NCI-H345 treated with DMSO at 0.1 percent for 48 hours (cell line): ENCODE results near the gene XAB2.

ENCODE experiments used
- DNase-seq: peaks from one replicate; lab custom pipeline; 2025; ENCODE audit not compliant: unreplicated experiment; lab: John Stamatoyannopoulos, UW

The XAB2 gene

DNA sequence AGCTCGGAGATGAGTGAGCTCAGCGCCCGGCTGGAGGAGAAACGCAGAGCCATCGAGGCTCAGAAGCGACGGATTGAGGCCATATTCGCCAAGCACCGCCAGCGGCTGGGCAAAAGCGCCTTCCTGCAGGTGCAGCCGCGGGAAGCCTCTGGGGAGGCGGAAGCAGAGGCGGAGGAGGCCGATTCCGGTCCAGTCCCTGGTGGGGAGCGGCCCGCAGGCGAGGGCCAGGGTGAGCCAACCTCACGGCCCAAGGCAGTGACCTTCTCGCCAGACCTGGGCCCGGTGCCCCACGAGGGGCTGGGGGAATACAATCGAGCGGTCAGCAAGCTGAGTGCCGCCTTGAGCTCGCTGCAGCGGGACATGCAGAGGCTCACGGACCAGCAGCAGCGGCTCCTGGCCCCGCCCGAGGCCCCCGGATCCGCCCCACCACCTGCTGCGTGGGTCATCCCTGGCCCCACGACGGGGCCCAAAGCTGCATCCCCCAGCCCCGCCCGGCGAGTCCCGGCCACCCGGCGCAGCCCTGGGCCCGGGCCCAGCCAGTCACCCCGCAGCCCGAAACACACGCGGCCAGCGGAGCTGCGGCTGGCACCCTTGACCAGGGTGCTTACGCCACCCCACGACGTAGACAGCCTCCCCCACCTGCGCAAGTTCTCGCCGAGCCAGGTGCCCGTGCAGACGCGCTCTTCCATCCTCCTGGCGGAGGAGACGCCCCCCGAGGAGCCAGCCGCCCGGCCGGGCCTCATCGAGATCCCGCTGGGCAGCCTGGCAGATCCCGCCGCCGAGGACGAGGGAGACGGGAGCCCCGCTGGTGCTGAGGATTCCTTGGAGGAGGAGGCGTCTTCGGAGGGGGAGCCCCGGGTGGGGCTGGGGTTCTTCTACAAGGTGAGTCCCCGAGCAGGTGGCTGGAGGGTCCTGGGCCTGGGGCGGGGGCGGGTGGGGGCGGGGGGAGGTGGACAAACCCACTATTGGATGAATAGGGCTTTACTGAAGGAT lies 16.8 kb downstream of the XAB2 start:
- DNase-seq: no peak

DNA sequence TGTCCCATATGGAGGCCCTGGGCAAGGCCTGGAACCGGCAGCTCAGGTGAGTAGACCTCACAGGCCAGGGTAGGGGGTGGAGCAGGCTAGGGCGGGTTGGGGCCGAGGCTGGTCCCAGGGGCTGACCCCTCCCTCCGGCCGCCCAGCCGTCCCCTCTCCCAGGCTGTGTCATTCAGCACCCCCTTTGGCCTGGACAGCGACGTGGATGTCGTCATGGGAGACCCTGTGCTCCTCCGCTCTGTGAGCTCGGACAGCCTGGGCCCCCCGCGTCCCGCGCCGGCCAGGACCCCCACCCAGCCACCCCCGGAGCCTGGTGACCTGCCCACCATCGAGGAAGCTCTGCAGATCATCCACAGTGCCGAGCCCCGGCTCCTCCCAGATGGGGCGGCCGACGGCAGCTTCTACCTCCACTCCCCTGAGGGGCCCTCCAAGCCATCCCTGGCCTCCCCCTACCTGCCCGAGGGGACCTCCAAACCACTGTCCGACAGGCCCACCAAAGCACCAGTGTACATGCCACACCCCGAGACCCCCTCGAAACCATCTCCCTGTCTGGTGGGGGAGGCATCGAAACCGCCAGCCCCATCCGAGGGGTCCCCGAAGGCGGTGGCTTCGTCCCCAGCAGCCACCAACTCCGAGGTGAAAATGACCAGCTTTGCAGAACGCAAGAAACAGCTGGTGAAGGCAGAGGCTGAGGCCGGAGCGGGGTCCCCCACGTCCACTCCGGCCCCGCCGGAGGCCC lies 17.6 kb downstream of the XAB2 start:
- no peak for DNase-seq

DNA sequence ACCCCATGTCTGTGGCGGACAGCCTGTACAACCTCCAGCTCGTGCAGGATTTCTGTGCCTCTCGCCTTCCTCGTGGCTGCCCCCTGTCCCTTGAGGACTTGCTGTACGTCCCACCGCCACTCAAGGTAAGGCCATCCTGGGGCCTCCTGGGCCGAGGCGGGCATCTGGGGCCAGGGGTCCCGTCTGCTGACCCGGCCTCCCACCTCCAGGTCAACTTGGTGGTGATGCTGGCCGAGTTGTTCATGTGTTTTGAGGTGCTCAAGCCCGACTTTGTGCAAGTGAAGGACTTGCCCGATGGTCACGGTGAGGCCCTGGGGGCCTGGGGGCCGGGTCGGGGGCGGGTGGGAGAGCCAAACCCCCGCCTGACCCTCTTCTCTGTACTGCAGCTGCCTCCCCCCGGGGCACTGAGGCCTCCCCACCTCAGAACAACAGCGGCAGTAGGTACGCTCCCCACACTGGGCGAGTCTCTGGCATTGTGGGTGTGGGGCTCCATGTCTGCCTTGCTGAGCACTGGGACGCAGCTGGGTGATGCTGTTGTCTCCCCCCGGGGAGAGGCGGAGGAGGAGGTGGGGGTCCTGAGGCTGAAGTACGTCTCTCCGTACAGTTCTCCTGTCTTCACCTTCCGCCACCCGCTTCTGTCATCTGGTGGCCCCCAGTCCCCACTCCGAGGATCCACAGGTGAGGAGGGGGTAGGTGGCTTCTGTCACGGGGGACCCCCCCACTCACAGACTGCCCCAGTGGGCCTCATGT lies 18.7 kb downstream of the XAB2 start:
- no peak for DNase-seq

GRCh38 chr19:7607874-7608560 lies 21.3 kb downstream of the XAB2 start:
- no peak for DNase-seq

- DNase-seq: no peak
Measured at GRCh38 chr19:7607212-7607873, 22.0 kb downstream of the XAB2 start.

GRCh38 chr19:7606289-7606688 lies 23.1 kb downstream of the XAB2 start:
- no peak for DNase-seq

DNA sequence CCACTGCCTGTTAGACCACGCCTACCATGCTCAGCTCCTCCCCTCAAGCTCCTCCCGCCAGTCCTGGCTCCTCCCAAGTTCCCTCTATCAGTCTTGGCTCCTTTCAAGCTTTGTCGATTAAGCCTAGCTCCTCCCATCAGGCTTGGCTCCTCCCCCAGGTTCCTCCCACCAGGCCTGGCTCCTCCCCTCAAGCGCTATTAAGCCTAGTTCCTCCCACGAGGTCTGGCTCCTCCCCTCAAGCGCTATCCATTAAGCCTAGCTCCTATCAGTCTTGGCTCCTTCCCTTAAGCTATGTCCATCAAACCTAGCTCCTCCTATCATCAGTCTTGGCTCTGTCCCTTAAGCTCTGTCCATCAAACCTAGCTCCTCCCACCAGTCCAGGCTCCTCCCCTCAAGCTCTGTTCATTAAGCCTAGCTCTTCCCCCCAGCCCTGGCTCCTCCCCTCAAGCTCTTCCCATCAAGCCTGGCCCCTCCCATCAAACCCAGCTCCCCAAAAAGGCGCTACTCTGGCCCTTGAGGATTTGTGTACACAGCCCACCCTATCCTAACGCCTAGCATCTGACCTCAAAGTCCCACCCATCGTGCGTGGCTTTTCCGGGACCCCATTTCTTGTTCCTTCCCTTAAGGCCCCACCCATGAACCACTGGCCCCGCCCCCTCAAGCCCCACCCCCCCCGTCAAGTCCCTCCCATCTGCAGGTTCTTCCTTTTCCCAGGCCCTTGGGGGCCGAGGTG lies 23.7 kb downstream of the XAB2 start:
- DNase-seq: no peak

- no peak for DNase-seq
Measured at GRCh38 chr19:7603919-7604318, 25.4 kb downstream of the XAB2 start.

DNA sequence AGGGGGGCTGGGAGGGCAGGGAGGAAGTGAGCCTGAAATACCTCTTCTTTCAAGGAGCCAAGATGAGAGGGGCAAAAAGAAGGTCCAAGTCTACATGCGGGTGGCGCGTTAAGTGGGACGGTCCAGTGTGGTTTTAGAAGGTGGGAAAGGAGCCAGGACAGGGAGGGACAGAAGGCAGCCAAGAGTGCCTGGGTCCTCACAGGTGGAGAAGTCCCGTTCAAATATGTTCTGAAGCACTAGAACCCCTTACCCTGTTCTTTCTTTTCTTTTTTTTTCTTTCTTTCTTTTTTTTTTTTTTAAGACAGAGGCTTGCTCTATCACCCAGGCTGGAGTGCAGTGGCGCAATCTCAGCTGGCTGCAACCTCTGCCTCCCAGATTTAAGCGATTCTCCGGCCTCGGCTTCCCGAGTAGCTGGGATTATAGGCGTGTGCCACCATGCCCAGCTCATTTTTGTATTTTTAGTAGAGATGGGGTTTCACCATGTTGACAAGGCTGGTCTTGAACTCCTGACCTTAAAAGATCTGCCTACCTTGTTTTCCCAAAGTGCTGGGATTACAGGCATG lies 26.3 kb downstream of the XAB2 start:
- no peak for DNase-seq

DNA sequence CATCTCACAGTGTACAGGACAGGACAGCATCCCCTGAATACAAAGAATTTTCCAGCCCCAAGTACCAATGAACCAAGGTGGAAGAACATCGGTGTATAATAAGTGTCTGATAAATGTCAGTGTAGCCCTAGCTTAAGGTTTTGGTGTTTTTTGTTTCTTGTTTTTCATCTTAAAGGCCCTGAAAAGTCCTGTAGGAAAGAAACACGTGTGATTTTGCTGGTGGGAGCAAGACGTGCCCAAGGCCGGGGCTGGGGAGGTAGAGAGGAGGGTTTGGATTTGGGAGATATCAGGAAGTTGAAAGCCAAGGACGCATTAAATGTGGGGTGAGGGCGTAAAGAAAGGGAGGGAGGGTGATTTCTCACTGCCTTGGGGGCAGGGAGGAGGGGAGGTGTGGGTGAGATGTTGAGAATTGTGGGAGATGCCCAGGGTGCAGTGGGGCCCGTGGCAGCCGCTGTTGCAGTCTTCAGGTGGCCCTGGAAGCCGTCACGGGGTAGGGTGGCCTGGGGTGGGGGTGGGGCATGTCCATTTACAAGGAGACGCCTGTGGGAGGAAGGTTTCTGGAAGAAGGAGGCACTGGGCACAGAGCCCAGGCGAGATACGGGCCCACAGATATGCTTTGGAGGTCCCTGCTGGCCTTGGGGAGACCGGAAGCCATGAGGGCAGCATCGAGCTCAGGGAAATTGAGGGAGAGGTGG lies 27.0 kb downstream of the XAB2 start:
- DNase-seq: no peak

DNA sequence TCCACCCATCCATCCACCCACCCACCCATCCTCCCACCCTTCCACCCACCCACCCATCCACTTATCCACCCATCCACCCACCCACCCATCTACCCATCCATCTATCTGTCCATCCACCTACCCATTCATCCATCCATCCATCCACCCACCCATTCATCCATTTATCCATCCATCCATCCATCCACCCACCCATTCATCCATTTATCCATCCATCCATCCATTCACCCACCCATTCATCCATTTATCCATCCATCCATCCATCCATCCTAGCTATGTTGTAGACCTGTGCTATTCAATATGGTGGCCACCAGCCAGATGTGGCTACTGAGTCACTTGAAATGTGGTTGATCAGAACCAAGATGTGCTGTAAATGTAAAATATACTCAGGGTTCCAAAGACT lies 28.6 kb downstream of the XAB2 start:
- no peak for DNase-seq

DNA sequence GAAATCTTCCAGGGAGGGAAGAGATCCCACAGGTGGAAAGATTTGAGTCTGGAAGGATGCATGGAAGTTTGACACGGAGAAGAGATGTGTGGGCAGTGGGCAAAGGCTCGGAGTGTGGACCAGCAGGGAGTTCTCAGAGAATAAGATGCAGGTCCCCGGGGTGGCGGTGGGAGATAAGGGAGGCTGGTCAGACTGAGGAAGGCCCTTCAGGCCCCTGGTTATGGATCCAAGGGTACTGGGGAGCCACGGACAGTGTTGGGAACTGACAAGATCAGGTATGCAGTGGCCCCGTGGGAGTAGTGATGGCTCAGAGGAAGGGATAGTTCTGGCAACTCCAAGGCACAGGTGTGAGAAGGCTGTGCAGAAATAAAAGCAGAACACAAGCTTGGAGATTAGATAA lies 31.2 kb downstream of the XAB2 start:
- DNase-seq: no peak

- DNase-seq: no peak
Measured at GRCh38 chr19:7597689-7598088, 31.7 kb downstream of the XAB2 start.

DNA sequence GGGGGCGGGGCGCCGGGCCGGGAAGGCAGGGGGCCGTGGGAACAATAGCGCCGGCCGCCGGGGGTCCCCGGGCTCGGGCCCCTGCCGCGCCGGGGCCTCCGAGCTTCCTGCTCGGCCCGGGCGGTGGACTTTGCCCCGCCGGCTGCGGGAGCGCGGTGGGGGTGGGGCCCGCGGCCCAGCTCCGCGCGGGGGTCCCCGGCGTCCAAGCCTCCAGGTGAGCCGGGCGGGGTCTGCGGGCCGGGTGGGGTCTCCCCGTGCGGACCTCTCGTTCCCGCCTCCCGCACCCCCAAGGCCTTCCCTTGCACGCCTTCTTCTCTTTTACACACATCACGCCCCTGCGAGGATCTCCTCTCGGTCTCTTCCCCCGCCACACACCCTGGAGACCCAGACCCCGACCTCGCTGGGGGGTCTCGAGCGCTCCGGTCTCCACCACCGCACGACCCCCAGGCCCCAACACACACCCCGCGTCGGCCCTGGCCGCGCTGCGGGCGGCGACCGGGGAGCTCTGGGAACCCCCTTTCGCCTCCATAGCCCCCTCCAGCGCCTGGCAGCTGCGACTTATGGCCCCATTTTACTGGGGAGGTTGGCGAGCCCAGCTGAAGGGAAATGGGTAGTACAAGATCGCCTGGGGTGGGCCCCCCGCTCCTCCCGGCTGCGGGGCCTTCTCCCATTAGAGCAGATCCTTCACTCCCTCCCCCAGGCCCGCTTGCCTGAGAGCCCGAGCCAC lies 33.0 kb downstream of the XAB2 start:
- no peak for DNase-seq

DNA sequence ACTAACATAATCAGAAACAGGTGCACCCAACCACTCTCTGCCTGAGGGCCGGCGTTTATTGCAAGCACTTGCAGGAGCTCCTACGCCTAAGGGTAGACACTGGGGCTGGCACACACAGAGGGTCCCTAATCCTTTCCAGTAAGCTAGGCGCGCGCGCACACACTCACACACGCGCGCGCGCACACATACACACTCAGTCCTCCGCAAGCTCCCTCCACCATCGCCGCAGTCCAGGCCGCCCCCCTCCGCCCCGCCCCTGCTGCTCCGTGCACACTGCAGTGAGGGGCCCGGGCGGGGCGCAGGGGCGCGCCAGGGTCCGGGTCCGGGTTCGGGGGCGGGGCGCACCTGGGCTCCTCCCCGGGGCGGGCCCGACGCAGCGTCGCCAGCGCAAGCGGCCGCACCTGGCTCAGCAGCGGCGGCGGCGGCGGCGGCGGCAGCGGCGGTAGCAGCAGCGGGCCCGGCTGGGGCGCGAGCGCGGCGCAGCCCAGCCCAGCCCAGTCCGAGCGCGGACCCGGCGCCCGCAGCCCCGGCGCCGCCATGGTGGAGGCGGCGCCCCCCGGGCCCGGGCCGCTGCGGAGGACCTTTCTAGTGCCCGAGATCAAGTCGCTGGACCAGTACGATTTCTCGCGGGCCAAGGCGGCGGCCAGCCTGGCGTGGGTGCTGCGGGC lies 33.7 kb downstream of the XAB2 start, which contains the start of gene CAMSAP3:
TSS of gene CAMSAP3 (plus strand) at position 398 of the 668 bp plus-strand sequence. CDS start at position 538, 140 bp downstream.
- peak; percentile 78 for DNase-seq

- DNase-seq: no peak
Measured at GRCh38 chr19:7590256-7590655, 39.1 kb downstream of the XAB2 start.

DNA sequence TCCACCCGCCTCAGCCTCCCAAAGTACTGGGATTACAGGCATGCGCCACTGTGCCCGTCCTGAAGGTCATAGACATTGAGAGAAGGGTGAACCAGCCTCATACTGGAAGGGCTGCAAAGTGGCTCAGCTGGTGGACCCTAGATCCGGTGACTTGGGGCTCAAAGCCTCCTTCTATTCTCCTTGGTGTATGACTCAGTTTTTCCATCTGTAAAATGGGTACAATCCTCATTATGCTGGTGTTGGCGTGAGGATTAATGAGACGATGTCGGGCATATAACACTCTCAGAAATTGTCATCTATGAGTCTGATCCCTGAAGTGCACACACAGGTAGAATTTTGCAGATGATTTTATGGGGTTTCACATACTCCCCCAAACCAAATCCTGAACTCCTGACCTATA lies 39.5 kb downstream of the XAB2 start:
- no peak for DNase-seq
